Activated T-cell treated with anti-CD3 and anti-CD28 coated beads, Interleukin-2, amount 50 U/mL, for 4 hours (primary cell): ENCODE measurements around the gene FXYD6. TPM values are rescaled to one million over a fixed set of nuclear protein-coding genes. Genes with fewer than 3 reads are reported as not detected.
"Not testable (repeated sequence)": the region's sequence is repeated elsewhere in the genome, so short reads cannot be mapped to it uniquely, and the experiment has no call there.

Source experiments
- ATAC-seq, 2 donors: fragments of 200-7000 bp; cut with Tn5 transposase; one replicate each; pipeline ENCODE4 v1.10.0; 2021
- DNase-seq: peaks from one replicate; pipeline ENCODE4 v3.0.0-alpha.2; 2020
- H3K27me3 Mint-ChIP-seq: one replicate; pipeline ENCODE4 v1.8.0; 2021; ENCODE audit warnings: low read depth, mixed read lengths
- H3K36me3 Mint-ChIP-seq: one replicate; pipeline ENCODE4 v1.8.0; 2022; ENCODE audit warnings: mixed read lengths; ENCODE audit not compliant: insufficient read depth
- H3K4me1 Mint-ChIP-seq: one replicate; pipeline ENCODE4 v1.8.0; 2021; ENCODE audit warnings: low read depth, mixed read lengths
- H3K4me3 Mint-ChIP-seq: one replicate; pipeline ENCODE4 v1.8.0; 2021; ENCODE audit warnings: mild to moderate bottlenecking, moderate library complexity, mixed read lengths
- H3K9me3 Mint-ChIP-seq: one replicate; pipeline ENCODE4 v1.8.0; 2021; ENCODE audit warnings: mixed read lengths
- total RNA-seq, 3 donors: library from RNA; stranded (reverse); gene quantifications; one replicate each; pipeline ENCODE4 v1.2.1, GENCODE V29; 2021

FXYD6 gene
- total RNA-seq, 3 donors from 2014 or later, result 0.16 to 0.38 TPM; not detected in 1

- no peak for DNase-seq
- peaks cover 29% of the 10 kb centered on the region for H3K4me1 Mint-ChIP-seq
- no peaks in the 10 kb centered on the region for H3K36me3 Mint-ChIP-seq
- no peaks in the 10 kb centered on the region for H3K9me3 Mint-ChIP-seq
- H3K27me3 Mint-ChIP-seq, result peaks cover 49% of the 10 kb centered on the region
- no peak for ATAC-seq
- no peak overlapping the region for H3K4me3 Mint-ChIP-seq
Measured at GRCh38 chr11:117872975-117873827, 3.3 kb downstream of the FXYD6 start.

- Mint-ChIP-seq H3K36me3 (no peaks in the 10 kb centered on the region), H3K27me3 (peaks cover 45% of the 10 kb centered on the region), H3K9me3 (no peaks in the 10 kb centered on the region), H3K4me1 (peaks cover 29% of the 10 kb centered on the region), H3K4me3 (no peak overlapping the region)
- ATAC-seq, result no peak
- no peak for DNase-seq
Measured at GRCh38 chr11:117872420-117872961, 4.0 kb downstream of the FXYD6 start.

- Mint-ChIP-seq H3K36me3 (no peaks in the 10 kb centered on the region), H3K4me1 (peaks cover 25% of the 10 kb centered on the region), H3K9me3 (no peaks in the 10 kb centered on the region), H3K27me3 (peaks cover 38% of the 10 kb centered on the region), H3K4me3 (no peak overlapping the region)
- ATAC-seq, result no peak
- DNase-seq, result no peak
Measured at GRCh38 chr11:117871784-117872183, 4.7 kb downstream of the FXYD6 start.

DNA sequence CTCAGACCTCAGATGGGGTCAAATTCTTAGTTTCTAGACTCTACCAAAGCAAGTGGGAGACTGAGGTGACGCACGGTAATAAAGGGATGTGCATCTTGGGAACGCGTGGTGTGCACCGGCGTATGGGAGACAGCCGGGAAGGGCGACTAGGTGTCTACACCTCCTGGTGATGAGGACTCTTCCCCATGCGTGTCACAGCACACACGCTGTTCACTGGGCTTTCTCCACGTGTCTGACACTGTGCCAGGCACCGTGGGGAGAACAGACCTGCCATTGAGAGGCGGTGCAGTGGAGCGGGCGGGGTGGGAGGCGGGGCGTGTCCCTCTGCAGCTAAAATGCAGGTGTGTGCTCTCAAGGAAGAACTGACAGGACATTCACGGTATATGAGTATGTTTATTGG, 5.3 kb downstream of the FXYD6 start:
- H3K27me3 Mint-ChIP-seq, result peaks cover 35% of the 10 kb centered on the region
- no peak overlapping the region for H3K4me3 Mint-ChIP-seq
- no peaks in the 10 kb centered on the region for H3K9me3 Mint-ChIP-seq
- peaks cover 22% of the 10 kb centered on the region for H3K4me1 Mint-ChIP-seq
- no peaks in the 10 kb centered on the region for H3K36me3 Mint-ChIP-seq
- ATAC-seq (no peak), DNase-seq (no peak)

DNA sequence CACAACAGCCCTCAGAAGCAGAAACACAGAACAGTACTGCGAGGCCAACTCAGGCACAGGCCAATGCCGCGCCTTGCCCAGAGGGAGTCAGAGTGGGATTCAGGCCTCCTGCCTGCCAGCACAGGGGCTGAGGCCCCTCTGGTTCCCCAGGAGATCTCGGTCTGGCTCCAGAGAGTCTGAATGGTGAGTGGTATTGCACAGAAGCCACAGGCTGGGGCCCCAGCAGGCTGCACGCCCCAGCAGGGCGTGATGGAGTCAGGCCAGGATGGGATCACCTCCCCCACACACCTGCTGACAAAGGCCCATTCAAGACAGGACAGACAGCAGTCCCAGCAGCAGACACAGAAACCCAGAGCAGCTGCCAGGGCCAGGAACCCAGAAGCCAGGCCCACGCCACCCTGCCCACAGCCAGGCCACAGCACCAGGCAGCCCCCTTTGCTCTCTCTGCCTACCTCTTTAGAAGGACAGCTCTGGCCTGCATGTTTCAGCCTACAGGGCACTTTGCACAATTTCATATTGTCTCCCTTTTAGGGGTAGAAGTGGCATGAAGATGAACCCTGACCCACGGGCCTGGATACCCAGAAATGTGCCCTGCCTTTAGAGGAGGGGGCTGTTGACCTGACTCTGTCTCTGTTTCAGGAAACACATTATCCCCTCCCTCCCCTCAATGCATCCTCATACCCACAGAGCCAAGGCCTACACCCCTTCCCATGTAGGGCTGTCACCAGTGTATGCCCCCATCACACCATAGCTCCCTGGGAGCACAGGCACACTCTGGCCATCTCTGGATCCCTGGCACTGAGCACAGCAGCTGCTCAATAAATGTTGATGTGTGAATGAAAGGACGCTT, 6.1 kb downstream of the FXYD6 start:
- Mint-ChIP-seq H3K9me3 (no peaks in the 10 kb centered on the region), H3K27me3 (peaks cover 34% of the 10 kb centered on the region)
- ATAC-seq, result no peak

DNA sequence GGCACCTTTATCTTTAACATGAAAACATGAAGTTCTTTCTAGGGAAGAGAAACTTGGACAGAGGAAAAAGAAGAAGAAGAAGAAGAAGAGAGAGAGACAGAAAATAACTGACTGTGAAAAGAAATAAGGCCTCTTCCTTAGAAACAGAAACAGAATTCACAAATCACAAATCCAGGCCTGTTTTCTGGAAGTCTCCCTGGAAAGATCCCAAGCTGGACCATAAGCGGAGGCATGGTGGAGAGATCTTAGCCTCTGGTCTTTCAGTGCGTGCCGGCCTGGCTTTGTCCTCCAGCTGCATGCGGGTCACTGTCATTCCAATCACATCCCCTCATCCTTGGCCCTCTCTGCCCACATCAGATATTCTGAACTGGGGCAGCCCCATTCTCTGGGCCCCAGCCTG, 6.9 kb downstream of the FXYD6 start:
- H3K36me3 Mint-ChIP-seq, result no peaks in the 10 kb centered on the region
- H3K4me3 Mint-ChIP-seq, result no peak overlapping the region
- peaks cover 32% of the 10 kb centered on the region for H3K27me3 Mint-ChIP-seq
- no peak for ATAC-seq
- no peaks in the 10 kb centered on the region for H3K9me3 Mint-ChIP-seq
- peaks cover 8% of the 10 kb centered on the region for H3K4me1 Mint-ChIP-seq
- no peak for DNase-seq

More for the DNA sequence above, 6.1 kb downstream of the FXYD6 start:
- H3K36me3 Mint-ChIP-seq, result no peaks in the 10 kb centered on the region
- no peak overlapping the region for H3K4me3 Mint-ChIP-seq
- no peak for DNase-seq
- peaks cover 13% of the 10 kb centered on the region for H3K4me1 Mint-ChIP-seq

DNA sequence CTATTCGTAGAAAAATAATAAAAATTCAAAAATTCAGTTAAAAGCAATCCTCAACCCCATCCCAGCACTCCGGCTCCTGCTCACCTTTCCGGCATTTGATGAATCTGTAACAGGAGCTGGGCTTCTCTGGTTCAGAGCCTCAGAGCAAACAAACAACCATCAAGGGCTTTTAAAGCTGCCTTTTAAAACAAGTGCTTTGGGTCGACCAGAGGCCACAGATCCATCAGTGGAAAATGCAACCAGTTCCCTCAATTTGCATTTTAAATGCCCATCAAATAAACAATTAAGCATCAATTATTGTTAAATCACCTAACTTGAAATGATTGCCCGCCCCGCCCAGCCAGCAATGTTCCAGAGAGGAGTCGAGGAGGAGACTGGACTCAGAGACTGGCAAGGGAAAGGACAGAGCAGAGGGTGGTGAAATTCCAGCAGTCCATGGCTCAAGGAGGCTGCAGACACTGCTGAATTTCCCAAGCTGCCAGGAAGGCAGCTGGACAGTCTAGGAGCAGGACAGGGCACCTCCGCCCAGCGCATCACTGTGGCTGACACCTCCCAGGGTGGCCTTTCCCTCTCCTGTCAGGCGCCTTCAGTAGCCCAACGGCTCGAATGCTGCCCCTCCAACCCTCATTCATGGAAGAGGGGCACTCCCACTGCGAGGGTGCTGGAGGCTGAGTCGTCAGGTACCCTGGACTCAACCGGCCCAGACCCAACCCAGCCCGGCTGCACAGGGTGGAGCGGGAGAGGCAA, 7.5 kb downstream of the FXYD6 start:
- ATAC-seq, result no peak
- H3K36me3 Mint-ChIP-seq, result no peaks in the 10 kb centered on the region
- peaks cover 5% of the 10 kb centered on the region for H3K4me1 Mint-ChIP-seq
- H3K4me3 Mint-ChIP-seq, result no peak overlapping the region
- H3K27me3 Mint-ChIP-seq, result peaks cover 27% of the 10 kb centered on the region
- H3K9me3 Mint-ChIP-seq, result no peaks in the 10 kb centered on the region
- DNase-seq, result no peak

GRCh38 chr11:117868088-117868487, 8.4 kb downstream of the FXYD6 start:
- no peaks in the 10 kb centered on the region for H3K36me3 Mint-ChIP-seq

GRCh38 chr11:117866526-117866925, 9.9 kb downstream of the FXYD6 start:
- no peak overlapping the region for H3K4me3 Mint-ChIP-seq
- H3K36me3 Mint-ChIP-seq, result no peaks in the 10 kb centered on the region
- H3K27me3 Mint-ChIP-seq, result peaks cover 10% of the 10 kb centered on the region
- H3K9me3 Mint-ChIP-seq, result no peaks in the 10 kb centered on the region
- ATAC-seq (no peak), DNase-seq (no peak)
- H3K4me1 Mint-ChIP-seq, result no peaks in the 10 kb centered on the region

More at GRCh38 chr11:117868088-117868487, 8.4 kb downstream of the FXYD6 start:
- Mint-ChIP-seq H3K27me3 (peaks cover 22% of the 10 kb centered on the region), H3K4me3 (no peak overlapping the region), H3K4me1 (peaks cover 2% of the 10 kb centered on the region), H3K9me3 (no peaks in the 10 kb centered on the region)
- ATAC-seq (peak; percentile 18 to 37), DNase-seq (no peak)

GRCh38 chr11:117865546-117865945, 10.9 kb downstream of the FXYD6 start:
- not testable (repeated sequence) for H3K9me3 Mint-ChIP-seq, H3K4me3 Mint-ChIP-seq, H3K36me3 Mint-ChIP-seq, DNase-seq, ATAC-seq, H3K4me1 Mint-ChIP-seq
- peaks cover 10% of the 10 kb centered on the region for H3K27me3 Mint-ChIP-seq

- no peak for ATAC-seq
- Mint-ChIP-seq H3K27me3 (peaks cover 10% of the 10 kb centered on the region), H3K9me3 (no peaks in the 10 kb centered on the region), H3K36me3 (no peaks in the 10 kb centered on the region), H3K4me3 (no peak overlapping the region), H3K4me1 (no peaks in the 10 kb centered on the region)
- DNase-seq, result no peak
Measured at GRCh38 chr11:117863383-117863782, 13.1 kb downstream of the FXYD6 start.

- Mint-ChIP-seq H3K27me3 (peaks cover 10% of the 10 kb centered on the region), H3K4me3 (no peak overlapping the region), H3K4me1 (no peaks in the 10 kb centered on the region), H3K36me3 (no peaks in the 10 kb centered on the region), H3K9me3 (no peaks in the 10 kb centered on the region)
- ATAC-seq (no peak), DNase-seq (no peak)
Measured at GRCh38 chr11:117862753-117863152, 13.7 kb downstream of the FXYD6 start.

DNA sequence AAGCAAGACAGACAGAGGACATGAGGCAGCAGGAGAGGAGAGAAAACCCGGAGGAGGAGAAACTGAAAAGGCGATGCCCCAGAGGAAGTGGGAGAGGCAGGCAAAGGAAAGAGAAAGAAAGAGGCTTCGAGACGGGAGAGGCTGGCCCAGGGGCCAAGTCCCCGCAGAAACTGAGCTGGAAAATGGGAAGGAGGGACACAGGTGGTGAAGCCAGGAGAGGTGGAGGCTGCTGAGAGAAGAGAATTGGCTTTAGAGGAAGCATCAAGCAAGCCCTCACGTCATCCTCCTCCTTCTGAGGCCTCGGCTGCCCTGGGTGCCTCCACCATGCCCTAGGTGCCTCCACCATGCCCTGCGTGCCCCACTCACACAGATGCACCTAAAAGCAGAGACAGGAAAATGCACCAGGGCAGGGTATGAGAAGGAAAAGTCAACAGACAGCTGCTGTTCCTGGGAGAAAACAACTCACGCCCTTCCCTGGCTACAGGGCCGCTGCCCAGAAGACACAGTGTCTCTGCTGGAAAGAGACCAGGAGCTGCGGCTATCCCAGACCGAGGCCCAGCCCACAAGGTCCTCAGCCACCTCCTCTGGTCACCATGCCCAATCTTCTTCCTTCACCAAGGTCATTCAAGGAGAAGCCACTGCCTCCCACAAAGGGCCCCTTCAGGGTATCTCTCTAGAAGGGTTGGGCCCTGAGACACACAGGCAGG, 14.3 kb downstream of the FXYD6 start:
- H3K9me3 Mint-ChIP-seq, result no peaks in the 10 kb centered on the region
- H3K4me1 Mint-ChIP-seq, result no peaks in the 10 kb centered on the region
- DNase-seq (no peak), ATAC-seq (no peak)
- peaks cover 10% of the 10 kb centered on the region for H3K27me3 Mint-ChIP-seq
- no peak overlapping the region for H3K4me3 Mint-ChIP-seq
- H3K36me3 Mint-ChIP-seq, result no peaks in the 10 kb centered on the region
